Liver (tissue), 9 donors: ENCODE results near the gene C9orf85. TPM values are rescaled to one million over a fixed set of nuclear protein-coding genes. Genes with fewer than 3 reads are reported as not detected.
"Not testable (repeated sequence)": the region's sequence is repeated elsewhere in the genome, so short reads cannot be mapped to it uniquely, and the experiment has no call there.

Source experiments
- DNase-seq: peaks from one replicate; pipeline ENCODE4 v3.0.0-alpha.2; 2017; ENCODE audit warnings: low spot score
- H3K27ac ChIP-seq, 2 donors: one replicate each; pipeline ENCODE4 v1.7.0; 2013; ENCODE audit warnings: inconsistent platforms in 2 of 2, low read length in 2 of 2, control low read depth in 1 of 2, low read depth in 1 of 2, mild to moderate bottlenecking in 1 of 2
- H3K27me3 ChIP-seq, 4 donors: one replicate each; pipeline versions ENCODE4 v1.6.1 to v1.7.0; 2013; ENCODE audit warnings: low read length in 3 of 4, inconsistent platforms in 1 of 4, mild to moderate bottlenecking in 1 of 4, moderate library complexity in 1 of 4; ENCODE audit not compliant: control insufficient read depth in 4 of 4, insufficient read depth in 4 of 4
- H3K36me3 ChIP-seq, 4 donors: one replicate each; pipeline versions ENCODE4 v1.6.1 to v1.7.0; 2013; ENCODE audit warnings: low read length in 3 of 4, mild to moderate bottlenecking in 3 of 4, low read depth in 1 of 4, moderate library complexity in 1 of 4; ENCODE audit not compliant: control insufficient read depth in 4 of 4, insufficient read depth in 3 of 4
- H3K4me1 ChIP-seq, 4 donors: one replicate each; pipeline versions ENCODE4 v1.6.1 to v1.7.0; 2013; ENCODE audit warnings: low read length in 3 of 4, mild to moderate bottlenecking in 3 of 4, moderate library complexity in 1 of 4; ENCODE audit not compliant: control insufficient read depth in 4 of 4, insufficient read depth in 4 of 4
- H3K4me3 ChIP-seq, 3 donors: one replicate each; pipeline versions ENCODE4 v1.6.1 to v1.7.0; 2013; ENCODE audit warnings: low read length in 3 of 3, control low read depth in 1 of 3, low read depth in 1 of 3, mild to moderate bottlenecking in 1 of 3
- H3K9ac ChIP-seq, 2 donors: one replicate each; pipeline ENCODE4 v1.7.0; 2013; ENCODE audit warnings: low read length in 2 of 2, mild to moderate bottlenecking in 2 of 2, moderate library complexity in 2 of 2, control low read depth in 1 of 2, low read depth in 1 of 2
- H3K9me3 ChIP-seq, 4 donors: one replicate each; pipeline versions ENCODE4 v1.6.1 to v1.7.0; 2013; ENCODE audit warnings: low read length in 3 of 4; ENCODE audit not compliant: control insufficient read depth in 4 of 4
- ATF3 ChIP-seq: IDR thresholded peaks from 2 replicates; pipeline ENCODE4 v1.6.1; 2016; ENCODE audit warnings: antibody characterized with exemption
- CTCF ChIP-seq: fragments of 150-350 bp; IDR thresholded peaks from 2 replicates; pipeline ENCODE4 v1.5.1; 2017; ENCODE audit warnings: improper control_type of control experiment, low read depth, low read length; ENCODE audit not compliant: missing input control
- EGR1 ChIP-seq, 2 donors: IDR thresholded peaks; 2 replicates each; pipeline ENCODE4 v1.6.1; 2016 to 2018; ENCODE audit warnings: antibody characterized with exemption in 2 of 2, low read depth in 2 of 2
- FOXA1 ChIP-seq: IDR thresholded peaks from 2 replicates; pipeline ENCODE4 v1.6.1; 2016; ENCODE audit warnings: antibody characterized with exemption
- FOXA2 ChIP-seq: IDR thresholded peaks from 2 replicates; pipeline ENCODE4 v1.6.1; 2016; ENCODE audit warnings: antibody characterized with exemption
- GABPA ChIP-seq, 2 donors: IDR thresholded peaks in 1 of 2; conservative IDR thresholded peaks in 1 of 2; 2 replicates each; pipeline ENCODE4 v1.6.1; 2016; ENCODE audit warnings: antibody characterized with exemption in 2 of 2, mild to moderate bottlenecking in 1 of 2, moderate library complexity in 1 of 2
- HNF4A ChIP-seq, 2 donors: conservative IDR thresholded peaks; 2 replicates each; pipeline ENCODE4 v1.6.1; 2016; ENCODE audit warnings: antibody characterized with exemption in 2 of 2, mild to moderate bottlenecking in 2 of 2
- HNF4G ChIP-seq: IDR thresholded peaks from 2 replicates; pipeline ENCODE4 v1.6.1; 2016; ENCODE audit warnings: antibody characterized with exemption
- JUND ChIP-seq, 2 donors: IDR thresholded peaks; 2 replicates each; pipeline ENCODE4 v1.6.1; 2016; ENCODE audit warnings: antibody characterized with exemption in 2 of 2
- MAX ChIP-seq: IDR thresholded peaks from 2 replicates; pipeline ENCODE4 v1.6.1; 2016; ENCODE audit warnings: antibody characterized with exemption
- NR2F2 ChIP-seq: IDR thresholded peaks from 2 replicates; pipeline ENCODE4 v1.6.1; 2016; ENCODE audit warnings: antibody characterized with exemption
- RAD21 ChIP-seq, 2 donors: IDR thresholded peaks; 2 replicates each; pipeline ENCODE4 v1.6.1; 2016; ENCODE audit warnings: antibody characterized with exemption in 2 of 2, mild to moderate bottlenecking in 2 of 2
- REST ChIP-seq: IDR thresholded peaks from 2 replicates; pipeline ENCODE4 v1.6.1; 2016; ENCODE audit warnings: antibody characterized with exemption, mild to moderate bottlenecking
- RXRA ChIP-seq, 2 donors: IDR thresholded peaks; 2 replicates each; pipeline ENCODE4 v1.6.1; 2017 to 2018; ENCODE audit warnings: antibody characterized with exemption in 2 of 2, mild to moderate bottlenecking in 1 of 2
- SP1 ChIP-seq: IDR thresholded peaks from 2 replicates; pipeline ENCODE4 v1.6.1; 2018; ENCODE audit warnings: antibody characterized with exemption, mild to moderate bottlenecking
- TAF1 ChIP-seq: conservative IDR thresholded peaks from 2 replicates; pipeline ENCODE4 v1.6.1; 2016; ENCODE audit warnings: antibody characterized with exemption, mild to moderate bottlenecking
- YY1 ChIP-seq: IDR thresholded peaks from 2 replicates; pipeline ENCODE4 v1.6.1; 2016; ENCODE audit warnings: antibody characterized with exemption, mild to moderate bottlenecking
- ZBTB33 ChIP-seq: IDR thresholded peaks from 2 replicates; pipeline ENCODE4 v1.6.1; 2016; ENCODE audit warnings: antibody characterized with exemption
- WGBS: extraction: QIAGEN DNeasy Blood & Tissue Kit; methylation state at CpG from one replicate; pipeline ENCODE4 v1.1.7; 2013; 5-methylcytosine and 5-hydroxymethylcytosine counted together
- polyA plus RNA-seq, 2 donors: library from polyadenylated mRNA; stranded (reverse) in 1 of 2; unstranded in 1 of 2; fragments of 200-250 nt in 1 of 2; fragments of >200 nt in 1 of 2; fragmentation: Nextera tagmentation in 1 of 2; extraction: Ambion mirVana in 1 of 2; gene quantifications; one replicate each; pipeline versions ENCODE4 v1.2.1 to v1.2.3, GENCODE V29; 2013 to 2015
- total RNA-seq, 2 donors: library from RNA; depleted of rRNA; stranded (reverse); fragments of >200 nt; gene quantifications; one replicate each; pipeline ENCODE4 v1.2.3, GENCODE V29; 2014
- donor health status: healthy.
- donor health status: healthy.
- donor health status: healthy.
- donor health status: healthy.
- donor health status: healthy.

Gene C9orf85
- total and polyA plus RNA-seq, 4 donors = 3.6 to 6.6 (median 3.9) TPM

GRCh38 chr9:71944754-71945375, 33.4 kb downstream of the C9orf85 start:
- Histone ChIP-seq H3K4me3 (no peak overlapping the region), H3K9ac (no peak overlapping the region), H3K27ac (no peak overlapping the region), H3K36me3 (peaks cover 0 to 5% (median 0%) of the 10 kb centered on the region in 4 donors), H3K27me3 (no peaks in the 10 kb centered on the region), H3K9me3 (no peaks in the 10 kb centered on the region), H3K4me1 (peaks cover 0 to 2% (median 0%) of the 10 kb centered on the region in 4 donors)
- DNase-seq = no peak
- TF ChIP-seq RAD21 (IDR thresholded peaks at IDR 0.05) (no peak), CTCF (no peak), JUND (IDR thresholded peaks at IDR 0.05) (no peak), FOXA2 (no peak), NR2F2 (no peak), SP1 (no peak), TAF1 (no peak), FOXA1 (no peak), RXRA (IDR thresholded peaks at IDR 0.05) (no peak), HNF4G (no peak), YY1 (no peak), EGR1 (IDR thresholded peaks at IDR 0.05; ENCODE audit: low read depth in 2 of 2) (no peak), REST (no peak), ZBTB33 (no peak), HNF4A (conservative IDR thresholded peaks at IDR 0.05) (no peak), MAX (no peak), ATF3 (no peak), GABPA (IDR thresholded peaks at IDR 0.05 in 1 of 2, conservative IDR thresholded peaks at IDR 0.05 in 1 of 2) (no peak)
- 13% methylated on average over 2 of the region's 2 CpGs for WGBS

- not testable (repeated sequence) for H3K9ac ChIP-seq, DNase-seq, H3K4me3 ChIP-seq, H3K36me3 ChIP-seq, H3K9me3 ChIP-seq, H3K27me3 ChIP-seq
- H3K27ac ChIP-seq = peak overlapping the region; percentile 11 to 52
- H3K4me1 ChIP-seq = peaks cover 5 to 15% (median 8%) of the 10 kb centered on the region in 4 donors
- WGBS = 87% methylated on average over 2 of the region's 2 CpGs
Measured at GRCh38 chr9:71954652-71955051, 43.2 kb downstream of the C9orf85 start.
